CD14-positive monocyte (primary cell): ENCODE data around the gene DVL2. TPM values are rescaled to one million over a fixed set of nuclear protein-coding genes. Genes with fewer than 3 reads are reported as not detected.

Experiments
- DNase-seq, 3 donors: peaks; one replicate each; pipeline ENCODE4 v3.0.0-alpha.2; 2011 to 2022
- H2AFZ ChIP-seq: 2 replicates; pipeline ENCODE4 v1.6.0; 2012; ENCODE audit warnings: mild to moderate bottlenecking, low read depth, low read length, inconsistent platforms; ENCODE audit not compliant: insufficient read depth, poor library complexity, severe bottlenecking
- H3K27ac ChIP-seq, 2 donors: 1 replicate in 1 of 2; 2 replicates in 1 of 2; pipeline ENCODE4 v1.5.1; 2012 to 2013; ENCODE audit warnings: low read length in 2 of 2, control low read depth in 1 of 2, inconsistent platforms in 1 of 2, low read depth in 1 of 2, mild to moderate bottlenecking in 1 of 2
- H3K27me3 ChIP-seq, 2 donors: one replicate each; pipeline versions ENCODE4 v1.6.0 to v1.6.1; 2011 to 2013; ENCODE audit warnings: low read length in 2 of 2; ENCODE audit not compliant: control insufficient read depth in 2 of 2, insufficient read depth in 2 of 2
- H3K36me3 ChIP-seq, 2 donors: replicated peaks in 1 of 2; 1 replicate in 1 of 2; 2 replicates in 1 of 2; pipeline versions ENCODE4 v1.5.1 to v1.6.1; 2012 to 2013; ENCODE audit warnings: low read length in 2 of 2, control low read depth in 1 of 2, inconsistent platforms in 1 of 2, mild to moderate bottlenecking in 1 of 2; ENCODE audit not compliant: insufficient read depth in 2 of 2, control insufficient read depth in 1 of 2
- H3K4me1 ChIP-seq, 2 donors: 1 replicate in 1 of 2; 2 replicates in 1 of 2; pipeline versions ENCODE4 v1.5.1 to v1.6.1; 2012 to 2013; ENCODE audit warnings: low read length in 2 of 2, control low read depth in 1 of 2, inconsistent platforms in 1 of 2, mild to moderate bottlenecking in 1 of 2, moderate library complexity in 1 of 2; ENCODE audit not compliant: insufficient read depth in 2 of 2, control insufficient read depth in 1 of 2
- H3K4me2 ChIP-seq: replicated peaks from 2 replicates; pipeline ENCODE3; 2012; ENCODE audit warnings: low read length, moderate library complexity, mild to moderate bottlenecking; ENCODE audit not compliant: poor library complexity, severe bottlenecking; ENCODE audit errors: extremely low read depth
- H3K4me3 ChIP-seq, 3 experiments: fragments of 200-600 bp in 1 of 3; sonication (generic) in 1 of 3; replicated peaks in 1 of 3; 1 replicate in 2 of 3; 2 replicates in 1 of 3; pipeline ENCODE4 v1.5.1; 2011 to 2013; ENCODE audit warnings: low read length in 3 of 3, mild to moderate bottlenecking in 3 of 3, control low read depth in 2 of 3, low read depth in 2 of 3, inconsistent platforms in 1 of 3, moderate library complexity in 1 of 3
- H3K79me2 ChIP-seq: 2 replicates; pipeline ENCODE4 v1.6.0; 2012; ENCODE audit warnings: mild to moderate bottlenecking, control low read depth, inconsistent platforms, low read length, moderate library complexity; ENCODE audit not compliant: insufficient read depth
- H3K9ac ChIP-seq: 2 replicates; pipeline ENCODE4 v1.6.0; 2017; ENCODE audit warnings: low read length, mild to moderate bottlenecking; ENCODE audit not compliant: insufficient read depth, poor library complexity, severe bottlenecking
- H3K9me3 ChIP-seq, 2 donors: replicated peaks in 1 of 2; 1 replicate in 1 of 2; 2 replicates in 1 of 2; pipeline versions ENCODE4 v1.5.1 to v1.6.1; 2012 to 2013; ENCODE audit warnings: low read length in 2 of 2, control low read depth in 1 of 2; ENCODE audit not compliant: control insufficient read depth in 1 of 2, insufficient read depth in 1 of 2
- H4K20me1 ChIP-seq: 2 replicates; pipeline ENCODE4 v1.6.0; 2012; ENCODE audit warnings: mild to moderate bottlenecking, low read length, control low read depth, moderate library complexity; ENCODE audit not compliant: insufficient read depth
- H3K27ac Mint-ChIP-seq, 7 donors: one replicate each; pipeline ENCODE4 v1.8.0; 2020; ENCODE audit warnings: mild to moderate bottlenecking in 7 of 7, mixed read lengths in 7 of 7, moderate library complexity in 6 of 7, inconsistent platforms in 2 of 7
- H3K27me3 Mint-ChIP-seq, 3 donors: one replicate each; pipeline ENCODE4 v1.8.0; 2021 to 2022; ENCODE audit warnings: low read depth in 3 of 3, mild to moderate bottlenecking in 3 of 3, mixed read lengths in 3 of 3, moderate library complexity in 3 of 3, inconsistent platforms in 1 of 3
- H3K36me3 Mint-ChIP-seq, 2 donors: one replicate each; pipeline ENCODE4 v1.8.0; 2020; ENCODE audit warnings: mixed read lengths in 2 of 2, inconsistent platforms in 1 of 2, mild to moderate bottlenecking in 1 of 2
- H3K4me1 Mint-ChIP-seq: one replicate; pipeline ENCODE4 v1.8.0; 2020; ENCODE audit warnings: mild to moderate bottlenecking, mixed read lengths
- H3K4me3 Mint-ChIP-seq, 2 donors: one replicate each; pipeline ENCODE4 v1.8.0; 2020; ENCODE audit warnings: mild to moderate bottlenecking in 2 of 2, mixed read lengths in 2 of 2, moderate library complexity in 1 of 2
- H3K9me3 Mint-ChIP-seq, 7 donors: one replicate each; pipeline ENCODE4 v1.8.0; 2020 to 2022; ENCODE audit warnings: mixed read lengths in 7 of 7, mild to moderate bottlenecking in 6 of 7, moderate library complexity in 6 of 7, inconsistent platforms in 2 of 7
- WGBS: methylation state at CpG from one replicate; pipeline ENCODE4 v1.1.5; 2013; ENCODE audit warnings: missing lambda C conversion rate; ENCODE audit not compliant: insufficient coverage; 5-methylcytosine and 5-hydroxymethylcytosine counted together
- intact Hi-C, 2 donors: fragments of 100-400 bp; cut with micrococcal nuclease; formaldehyde crosslinking; loops; one replicate each; pipeline versions ENCODE4 v1.15.0 to v1.15.1; 2023
- polyA plus RNA-seq, 3 donors: library from polyadenylated mRNA; depleted of rRNA in 1 of 3; unstranded in 2 of 3; stranded (reverse) in 1 of 3; fragments of 300-500 nt in 2 of 3; fragments of >200 nt in 1 of 3; fragmentation: Illumina TruSeq in 2 of 3; gene quantifications; 1 replicate in 2 of 3; 2 replicates in 1 of 3; pipeline ENCODE4 v1.2.3, GENCODE V29; 2012 to 2021
- TF ChIP-seq, protein P1 (sequence below): fragments of 200-600 bp; IDR thresholded peaks from one replicate; pipeline ENCODE4 v1.8.0; 2022; ENCODE audit warnings: antibody characterized with exemption, mild to moderate bottlenecking

The DVL2 gene
- polyA plus RNA-seq, 3 donors, result 6.7 to 7.8 (median 7.0) TPM

DNA sequence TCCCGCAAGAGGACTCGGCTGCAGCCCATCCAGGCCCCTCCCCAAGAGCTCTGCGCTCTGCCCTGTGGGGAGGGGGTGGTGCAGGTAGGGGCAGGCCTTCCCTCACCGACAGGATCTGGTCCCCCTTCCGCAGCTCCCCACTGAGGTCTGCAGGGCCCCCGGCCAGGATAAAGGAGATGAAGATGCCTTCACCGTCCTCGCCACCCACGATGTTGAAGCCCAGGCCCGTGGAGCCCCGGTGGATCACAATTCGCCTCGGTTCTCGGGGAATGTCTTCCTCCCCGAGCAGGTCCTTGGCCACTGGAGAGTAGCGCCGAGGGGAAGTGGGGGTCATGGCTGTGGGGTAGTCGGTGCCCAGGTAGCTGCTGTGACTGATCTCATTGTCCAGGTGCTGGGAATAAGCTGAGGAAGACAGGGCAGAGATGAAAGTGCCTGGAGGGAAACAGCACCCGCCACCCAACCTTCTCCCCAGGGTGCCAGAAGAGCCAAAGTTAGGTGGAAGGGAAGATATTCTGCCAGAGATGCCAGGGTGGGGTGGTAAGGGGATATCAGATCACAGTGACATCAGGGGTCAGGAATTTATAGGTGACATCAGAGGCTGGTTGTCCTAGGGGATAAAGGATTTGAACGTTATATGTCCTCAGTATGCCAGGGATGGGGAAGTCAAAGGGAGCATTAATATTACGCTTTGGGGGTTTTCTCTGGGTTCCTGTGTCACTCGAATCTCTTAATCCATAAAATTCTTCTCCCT lies 37.5 kb downstream of the DVL2 start:
- H3K36me3 ChIP-seq, result peaks cover 57 to 71% of the 10 kb centered on the region in 2 donors
- Mint-ChIP-seq H3K27me3 (no peaks in the 10 kb centered on the region), H3K36me3 (peaks cover 64 to 90% of the 10 kb centered on the region in 2 donors), H3K9me3 (no peaks in the 10 kb centered on the region), H3K4me3 (no peak overlapping the region), H3K27ac (no peak overlapping the region), H3K4me1 (no peaks in the 10 kb centered on the region)
- no peak overlapping the region for H3K4me2 ChIP-seq
- no peaks in the 10 kb centered on the region for H3K27me3 ChIP-seq
- intact Hi-C loops, result no loop called here
- no peak overlapping the region for H3K4me3 ChIP-seq
- H3K27ac ChIP-seq, result no peak overlapping the region
- no peak for DNase-seq
- no peaks in the 10 kb centered on the region for H4K20me1 ChIP-seq
- H3K79me2 ChIP-seq, result no peaks in the 10 kb centered on the region
- no peaks in the 10 kb centered on the region for H3K4me1 ChIP-seq
- WGBS, result 97% methylated on average over 16 of the region's 22 CpGs
- TF ChIP-seq, protein P1, sequence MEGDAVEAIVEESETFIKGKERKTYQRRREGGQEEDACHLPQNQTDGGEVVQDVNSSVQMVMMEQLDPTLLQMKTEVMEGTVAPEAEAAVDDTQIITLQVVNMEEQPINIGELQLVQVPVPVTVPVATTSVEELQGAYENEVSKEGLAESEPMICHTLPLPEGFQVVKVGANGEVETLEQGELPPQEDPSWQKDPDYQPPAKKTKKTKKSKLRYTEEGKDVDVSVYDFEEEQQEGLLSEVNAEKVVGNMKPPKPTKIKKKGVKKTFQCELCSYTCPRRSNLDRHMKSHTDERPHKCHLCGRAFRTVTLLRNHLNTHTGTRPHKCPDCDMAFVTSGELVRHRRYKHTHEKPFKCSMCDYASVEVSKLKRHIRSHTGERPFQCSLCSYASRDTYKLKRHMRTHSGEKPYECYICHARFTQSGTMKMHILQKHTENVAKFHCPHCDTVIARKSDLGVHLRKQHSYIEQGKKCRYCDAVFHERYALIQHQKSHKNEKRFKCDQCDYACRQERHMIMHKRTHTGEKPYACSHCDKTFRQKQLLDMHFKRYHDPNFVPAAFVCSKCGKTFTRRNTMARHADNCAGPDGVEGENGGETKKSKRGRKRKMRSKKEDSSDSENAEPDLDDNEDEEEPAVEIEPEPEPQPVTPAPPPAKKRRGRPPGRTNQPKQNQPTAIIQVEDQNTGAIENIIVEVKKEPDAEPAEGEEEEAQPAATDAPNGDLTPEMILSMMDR, result no peak
- no peak overlapping the region for H2AFZ ChIP-seq
- H3K9ac ChIP-seq, result no peak overlapping the region
- no peaks in the 10 kb centered on the region for H3K9me3 ChIP-seq

DNA sequence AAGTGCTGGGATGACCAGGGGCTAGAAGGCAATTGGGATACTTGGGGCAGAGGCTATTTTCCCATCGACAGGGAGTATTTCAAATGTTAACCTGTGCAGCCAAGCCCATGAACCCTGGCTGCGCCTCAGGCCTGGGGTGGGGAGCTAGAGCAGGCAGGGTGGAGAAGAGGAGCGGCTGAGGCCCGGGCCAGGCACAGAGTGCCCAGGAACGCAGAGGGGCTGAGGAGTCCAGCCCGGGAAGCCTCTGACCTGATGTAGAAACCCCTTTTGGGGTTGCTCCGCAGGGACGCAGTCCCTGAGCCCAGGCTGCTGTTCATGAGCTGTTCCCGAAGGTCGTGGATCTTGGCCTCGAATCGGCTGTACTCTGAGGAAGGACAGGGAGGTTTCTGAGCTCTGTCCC lies 38.3 kb downstream of the DVL2 start:
- Histone ChIP-seq H3K27me3 (no peaks in the 10 kb centered on the region), H3K36me3 (peaks cover 55 to 73% of the 10 kb centered on the region in 2 donors), H3K79me2 (no peaks in the 10 kb centered on the region), H4K20me1 (peaks cover 5% of the 10 kb centered on the region), H2AFZ (no peak overlapping the region), H3K9ac (no peak overlapping the region), H3K4me1 (no peaks in the 10 kb centered on the region), H3K27ac (no peak overlapping the region), H3K4me2 (no peak overlapping the region), H3K4me3 (no peak overlapping the region), H3K9me3 (no peaks in the 10 kb centered on the region)
- no peak for DNase-seq
- Mint-ChIP-seq H3K36me3 (peaks cover 59 to 91% of the 10 kb centered on the region in 2 donors), H3K27ac (no peak overlapping the region), H3K4me1 (no peaks in the 10 kb centered on the region), H3K9me3 (no peaks in the 10 kb centered on the region), H3K4me3 (no peak overlapping the region), H3K27me3 (no peaks in the 10 kb centered on the region)
- 95% methylated on average over 5 of the region's 12 CpGs for WGBS
- TF ChIP-seq, protein P1, result no peak
- intact Hi-C loops, result no loop called here
